B cell (primary cell): ENCODE measurements around the gene C19orf12. TPM values are rescaled to one million over a fixed set of nuclear protein-coding genes. Genes with fewer than 3 reads are reported as not detected.

Experiments
- ATAC-seq: fragments of 200-7000 bp; cut with Tn5 transposase; one replicate; pipeline ENCODE4 v1.10.0; 2021; ENCODE audit warnings: low read depth, mild to moderate bottlenecking, moderate number of reproducible peaks, moderate library complexity
- CTCF ChIA-PET: fragments of 350-600 bp; sonication (Branson Sonifier 250); formaldehyde crosslinking; loops from one replicate; lab custom pipeline; 2021; ENCODE audit warnings: antibody characterized with exemption, inconsistent platforms; lab: Charles Lee
- POLR2A ChIA-PET: fragments of 350-600 bp; sonication (Branson Sonifier 250); formaldehyde crosslinking; loops from one replicate; lab custom pipeline; 2021; ENCODE audit warnings: antibody characterized with exemption; lab: Charles Lee
- DNase-seq: peaks from one replicate; pipeline ENCODE4 v3.0.0; 2013
- H2AFZ ChIP-seq: 2 replicates; pipeline ENCODE4 v1.6.1; 2012; ENCODE audit warnings: mild to moderate bottlenecking, low read depth, low read length; ENCODE audit not compliant: insufficient read depth, poor library complexity, severe bottlenecking
- H3K27ac ChIP-seq, 2 donors: 1 replicate in 1 of 2; 2 replicates in 1 of 2; pipeline ENCODE4 v1.5.1; 2012 to 2013; ENCODE audit warnings: low read length in 2 of 2, mild to moderate bottlenecking in 2 of 2, moderate library complexity in 1 of 2
- H3K27me3 ChIP-seq, 4 experiments: fragments of 200-600 bp in 1 of 4; sonication (generic) in 1 of 4; replicated peaks in 1 of 4; 1 replicate in 2 of 4; 2 replicates in 2 of 4; pipeline versions ENCODE4 v1.6.1 to v1.7.0; 2013 to 2016; ENCODE audit warnings: low read length in 3 of 4, mild to moderate bottlenecking in 2 of 4, mixed read lengths in 1 of 4, moderate library complexity in 1 of 4; ENCODE audit not compliant: insufficient read depth in 4 of 4, control insufficient read depth in 3 of 4; ENCODE audit errors: control extremely low read depth in 1 of 4
- H3K36me3 ChIP-seq, 2 experiments: replicated peaks in 1 of 2; 1 replicate in 1 of 2; 2 replicates in 1 of 2; pipeline versions ENCODE4 v1.6.1 to v1.7.1; 2013; ENCODE audit warnings: low read length in 1 of 2; ENCODE audit not compliant: insufficient read depth in 2 of 2, control insufficient read depth in 1 of 2; ENCODE audit errors: control extremely low read depth in 1 of 2, extremely low read depth in 1 of 2
- H3K4me1 ChIP-seq, 2 donors: fragments of 200-600 bp in 1 of 2; sonication (generic) in 1 of 2; 1 replicate in 1 of 2; 2 replicates in 1 of 2; pipeline versions ENCODE4 v1.5.1 to v1.6.1; 2013 to 2017; ENCODE audit warnings: low read length in 2 of 2; ENCODE audit not compliant: control insufficient read depth in 2 of 2, insufficient read depth in 2 of 2
- H3K4me2 ChIP-seq: replicated peaks from 2 replicates; pipeline ENCODE3; 2012; ENCODE audit warnings: mild to moderate bottlenecking, low read depth, low read length; ENCODE audit not compliant: poor library complexity, severe bottlenecking
- H3K4me3 ChIP-seq, 5 experiments: fragments of 200-600 bp in 1 of 5; sonication (generic) in 1 of 5; 1 replicate in 3 of 5; 2 replicates in 2 of 5; pipeline versions ENCODE4 v1.5.1 to v1.7.0; 2011 to 2016; ENCODE audit warnings: low read length in 4 of 5, mild to moderate bottlenecking in 4 of 5, low read depth in 2 of 5, control low read depth in 1 of 5, moderate library complexity in 1 of 5; ENCODE audit not compliant: insufficient read depth in 1 of 5; ENCODE audit errors: control extremely low read depth in 1 of 5, extremely low read depth in 1 of 5
- H3K79me2 ChIP-seq: fragments of 200-600 bp; sonication (generic); one replicate; pipeline ENCODE4 v1.6.0; 2016; ENCODE audit warnings: low read length; ENCODE audit not compliant: control insufficient read depth, insufficient read depth
- H3K9ac ChIP-seq: fragments of 200-600 bp; sonication (generic); 2 replicates; pipeline ENCODE4 v1.6.1; 2017; ENCODE audit warnings: mild to moderate bottlenecking, low read length, moderate library complexity
- H3K9me3 ChIP-seq, 3 donors: one replicate each; pipeline versions ENCODE4 v1.6.1 to v1.7.1; 2013; ENCODE audit warnings: low read length in 2 of 3; ENCODE audit not compliant: control insufficient read depth in 2 of 3, insufficient read depth in 1 of 3; ENCODE audit errors: control extremely low read depth in 1 of 3
- H4K20me1 ChIP-seq: 2 replicates; pipeline ENCODE4 v1.6.0; 2012; ENCODE audit warnings: mild to moderate bottlenecking, low read length; ENCODE audit not compliant: insufficient read depth, control insufficient read depth, poor library complexity, severe bottlenecking
- H3K27ac Mint-ChIP-seq: one replicate; pipeline ENCODE4 v1.8.0; 2021; ENCODE audit warnings: mixed read lengths
- H3K27me3 Mint-ChIP-seq: one replicate; pipeline ENCODE4 v1.8.0; 2021; ENCODE audit warnings: mixed read lengths
- H3K4me1 Mint-ChIP-seq: one replicate; pipeline ENCODE4 v1.8.0; 2021; ENCODE audit warnings: mixed read lengths
- H3K4me3 Mint-ChIP-seq: one replicate; pipeline ENCODE4 v1.8.0; 2021; ENCODE audit warnings: mixed read lengths
- H3K9me3 Mint-ChIP-seq: one replicate; pipeline ENCODE4 v1.8.0; 2022; ENCODE audit warnings: mixed read lengths; ENCODE audit not compliant: insufficient read depth
- EZH2 ChIP-seq: IDR thresholded peaks from 2 replicates; pipeline ENCODE4 v1.6.1; 2012; ENCODE audit warnings: borderline replicate concordance, low read depth, mild to moderate bottlenecking, moderate library complexity, low read length; ENCODE audit not compliant: insufficient read depth, poor library complexity, severe bottlenecking
- WGBS: methylation state at CpG from one replicate; pipeline ENCODE4 v1.1.5; 2013; ENCODE audit warnings: missing lambda C conversion rate; ENCODE audit not compliant: insufficient coverage; 5-methylcytosine and 5-hydroxymethylcytosine counted together
- intact Hi-C: fragments of 100-400 bp; cut with micrococcal nuclease; formaldehyde crosslinking; loops from one replicate; pipeline ENCODE4 v1.10.0; 2022
- polyA plus RNA-seq: library from polyadenylated mRNA; depleted of rRNA; stranded (reverse); fragments of >200 nt; gene quantifications from 2 replicates; pipeline ENCODE4 v1.2.3, GENCODE V29; 2012
- total RNA-seq, 2 donors: library from RNA; stranded (reverse); fragments of 120-200 nt in 1 of 2; gene quantifications; 1 replicate in 1 of 2; 2 replicates in 1 of 2; pipeline versions ENCODE4 v1.2.3 to v1.2.4, GENCODE V29; 2013 to 2022
- TF ChIP-seq, protein P1 (sequence below): fragments of 200-600 bp; IDR thresholded peaks from one replicate; pipeline ENCODE4 v1.8.0; 2022; ENCODE audit warnings: antibody characterized with exemption, mild to moderate bottlenecking

The C19orf12 gene
- total and polyA plus RNA-seq, 2 donors (not counting 1 experiment from before 2014, with no cell fraction given) = 12.6 to 29.4 TPM

DNA sequence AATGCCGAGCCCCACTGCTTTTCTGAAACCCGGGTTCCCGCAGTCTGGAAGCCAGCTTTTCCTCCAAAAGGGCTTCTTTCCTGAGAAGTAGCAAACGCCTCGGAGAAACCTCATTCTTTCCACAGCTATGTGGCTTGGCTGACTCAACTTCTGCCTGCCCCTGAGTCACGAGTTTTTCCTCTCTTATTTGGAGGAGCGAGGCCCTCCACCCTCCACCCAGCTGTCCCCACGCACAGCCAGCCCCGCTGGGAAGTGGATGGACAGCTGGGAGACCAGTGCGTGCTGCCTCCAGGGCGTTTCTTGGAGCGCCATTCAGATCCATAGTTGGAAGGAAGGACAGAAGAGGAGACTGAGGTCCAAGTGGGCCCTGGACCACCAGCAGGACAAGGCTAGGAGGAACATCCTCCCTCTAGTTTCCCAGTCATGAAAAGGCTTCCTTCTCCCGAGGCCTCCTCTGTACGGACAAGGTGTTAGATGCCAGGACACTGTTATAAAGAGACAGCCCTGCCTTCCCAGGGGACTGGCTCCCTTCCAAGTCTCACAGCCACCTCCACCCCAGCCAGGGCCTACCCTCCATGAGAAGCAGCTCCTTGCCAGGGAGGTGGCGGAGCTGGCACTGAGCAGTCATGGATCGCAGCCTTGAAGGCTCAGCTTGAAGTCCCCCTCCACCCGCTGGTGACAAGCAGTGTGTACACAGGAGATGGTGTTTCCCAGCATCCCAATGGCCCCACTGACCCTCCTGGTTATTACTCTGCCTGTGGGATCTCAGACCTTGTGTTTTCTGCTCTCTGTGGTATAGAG is 52.3 kb downstream of the C19orf12 start:
- Mint-ChIP-seq H3K4me1 (peaks cover 22% of the 10 kb centered on the region), H3K4me3 (no peak overlapping the region), H3K27ac (no peak overlapping the region), H3K9me3 (no peaks in the 10 kb centered on the region), H3K27me3 (no peaks in the 10 kb centered on the region)
- intact Hi-C loops = loop anchor here (10.0 kb wide), 1 partner anchor 152 kb away; the partner anchor contains the start of gene CCNE1
- Histone ChIP-seq H3K79me2 (peaks cover 24% of the 10 kb centered on the region), H4K20me1 (no peaks in the 10 kb centered on the region), H3K9me3 (peaks cover 0 to 1% (median 0%) of the 10 kb centered on the region in 3 donors), H3K27ac (no peak overlapping the region), H3K36me3 (no peaks in the 10 kb centered on the region), H3K4me1 (peaks cover 27 to 30% of the 10 kb centered on the region in 2 donors), H3K4me3 (no peak overlapping the region), H2AFZ (no peak overlapping the region), H3K4me2 (no peak overlapping the region), H3K27me3 (no peaks in the 10 kb centered on the region), H3K9ac (no peak overlapping the region)
- no peak for ATAC-seq
- POLR2A ChIA-PET = no interaction called here
- CTCF ChIA-PET = interaction anchor here (1.4 to 10.1 kb wide), 4 partner anchors 10 to 54 kb away, joined by 4 to 116 read pairs (median 10); partner anchors contain the start of gene POP4
- WGBS = 89% methylated on average over 8 of the region's 17 CpGs
- no peak for TF ChIP-seq EZH2
- TF ChIP-seq, protein P1, sequence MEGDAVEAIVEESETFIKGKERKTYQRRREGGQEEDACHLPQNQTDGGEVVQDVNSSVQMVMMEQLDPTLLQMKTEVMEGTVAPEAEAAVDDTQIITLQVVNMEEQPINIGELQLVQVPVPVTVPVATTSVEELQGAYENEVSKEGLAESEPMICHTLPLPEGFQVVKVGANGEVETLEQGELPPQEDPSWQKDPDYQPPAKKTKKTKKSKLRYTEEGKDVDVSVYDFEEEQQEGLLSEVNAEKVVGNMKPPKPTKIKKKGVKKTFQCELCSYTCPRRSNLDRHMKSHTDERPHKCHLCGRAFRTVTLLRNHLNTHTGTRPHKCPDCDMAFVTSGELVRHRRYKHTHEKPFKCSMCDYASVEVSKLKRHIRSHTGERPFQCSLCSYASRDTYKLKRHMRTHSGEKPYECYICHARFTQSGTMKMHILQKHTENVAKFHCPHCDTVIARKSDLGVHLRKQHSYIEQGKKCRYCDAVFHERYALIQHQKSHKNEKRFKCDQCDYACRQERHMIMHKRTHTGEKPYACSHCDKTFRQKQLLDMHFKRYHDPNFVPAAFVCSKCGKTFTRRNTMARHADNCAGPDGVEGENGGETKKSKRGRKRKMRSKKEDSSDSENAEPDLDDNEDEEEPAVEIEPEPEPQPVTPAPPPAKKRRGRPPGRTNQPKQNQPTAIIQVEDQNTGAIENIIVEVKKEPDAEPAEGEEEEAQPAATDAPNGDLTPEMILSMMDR = no peak
- DNase-seq = no peak

GRCh38 chr19:29662278-29662603 is 52.8 kb downstream of the C19orf12 start:
- H3K4me2 ChIP-seq = no peak overlapping the region
- no peaks in the 10 kb centered on the region for H3K36me3 ChIP-seq
- no peaks in the 10 kb centered on the region for H3K27me3 ChIP-seq
- DNase-seq (no peak), ATAC-seq (no peak)
- no peaks in the 10 kb centered on the region for H3K9me3 Mint-ChIP-seq
- TF ChIP-seq, protein P1 = no peak
- TF ChIP-seq EZH2 = no peak
- H3K9me3 ChIP-seq = no peaks in the 10 kb centered on the region
- H4K20me1 ChIP-seq = no peaks in the 10 kb centered on the region
- peaks cover 18% of the 10 kb centered on the region for H3K79me2 ChIP-seq
- no peak overlapping the region for H2AFZ ChIP-seq
- H3K4me3 ChIP-seq = no peak overlapping the region
- POLR2A ChIA-PET = no interaction called here
- intact Hi-C loops = loop anchor here (10.0 kb wide), 1 partner anchor 153 kb away; the partner anchor contains the start of gene CCNE1
- CTCF ChIA-PET = interaction anchor here (1.4 to 10.1 kb wide), 4 partner anchors 11 to 54 kb away, joined by 4 to 116 read pairs (median 10); partner anchors contain the start of gene POP4
- H3K4me1 Mint-ChIP-seq = peaks cover 17% of the 10 kb centered on the region
- WGBS = 91% methylated on average over 1 of the region's 1 CpG
- H3K9ac ChIP-seq = no peak overlapping the region
- no peak overlapping the region for H3K27ac ChIP-seq
- H3K4me1 ChIP-seq = peaks cover 21 to 25% of the 10 kb centered on the region in 2 donors
- H3K27ac Mint-ChIP-seq = no peak overlapping the region
- H3K4me3 Mint-ChIP-seq = no peak overlapping the region
- no peaks in the 10 kb centered on the region for H3K27me3 Mint-ChIP-seq
